ENCODE measurements around the gene STK32A. TPM values are rescaled to one million over a fixed set of nuclear protein-coding genes. Genes with fewer than 3 reads are reported as not detected.

The STK32A gene
- total and polyA plus RNA-seq, 4 donors, result 0.03 to 0.17 (median 0.09) TPM

DNA sequence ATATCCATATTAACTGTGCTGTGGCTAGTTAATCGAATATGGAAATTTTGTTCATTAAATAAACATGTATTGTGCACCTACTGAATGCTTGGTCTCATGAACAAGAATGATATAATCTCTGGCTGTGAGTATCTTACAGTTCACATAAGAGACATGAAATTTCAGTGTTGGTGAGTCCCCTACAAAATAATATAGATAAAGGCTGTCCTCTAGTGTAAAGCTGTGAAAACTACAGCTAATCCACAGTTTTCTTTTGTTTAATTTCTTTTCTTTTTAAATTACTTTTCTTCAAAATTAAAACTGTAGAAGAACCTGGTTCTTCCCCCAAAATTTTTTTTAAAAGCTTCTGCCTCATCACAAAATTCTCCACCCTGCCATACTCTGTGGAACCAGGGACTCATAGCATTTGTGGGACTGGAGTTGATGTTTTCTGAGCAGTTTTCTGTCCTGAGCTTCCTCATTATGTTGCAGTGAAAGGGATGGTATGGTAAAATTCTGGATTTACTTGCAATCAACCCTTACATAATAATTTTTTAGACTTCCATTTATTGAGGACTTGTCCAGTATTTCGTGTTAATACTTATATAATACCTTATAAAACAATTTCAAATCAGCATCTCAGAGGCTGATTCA, 135.0 kb downstream of the STK32A start:
- no peaks in the 10 kb centered on the region for H3K4me1 ChIP-seq (ENCODE audit: control insufficient read depth in 4 of 4, insufficient read depth in 4 of 4, low read length in 3 of 4)
- H3K27ac ChIP-seq (ENCODE audit: low read depth in 1 of 2, low read length in 2 of 2), result no peak overlapping the region
- no peak for TF ChIP-seq YY1 (IDR thresholded peaks at IDR 0.05)
- TF ChIP-seq, protein P1, sequence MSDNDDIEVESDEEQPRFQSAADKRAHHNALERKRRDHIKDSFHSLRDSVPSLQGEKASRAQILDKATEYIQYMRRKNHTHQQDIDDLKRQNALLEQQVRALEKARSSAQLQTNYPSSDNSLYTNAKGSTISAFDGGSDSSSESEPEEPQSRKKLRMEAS (IDR thresholded peaks at IDR 0.05), result no peak
- TF ChIP-seq NR2F2 (IDR thresholded peaks at IDR 0.05), result no peak
- TF ChIP-seq JUND (IDR thresholded peaks at IDR 0.05), result no peak
- TF ChIP-seq EGR1 (IDR thresholded peaks at IDR 0.05; ENCODE audit: low read depth in 2 of 2), result no peak
- no peak for TF ChIP-seq HNF4G (IDR thresholded peaks at IDR 0.05)
- no peak for TF ChIP-seq SP1 (IDR thresholded peaks at IDR 0.05)
- TF ChIP-seq HNF4A (conservative IDR thresholded peaks at IDR 0.05), result no peak
- TF ChIP-seq, protein P2, sequence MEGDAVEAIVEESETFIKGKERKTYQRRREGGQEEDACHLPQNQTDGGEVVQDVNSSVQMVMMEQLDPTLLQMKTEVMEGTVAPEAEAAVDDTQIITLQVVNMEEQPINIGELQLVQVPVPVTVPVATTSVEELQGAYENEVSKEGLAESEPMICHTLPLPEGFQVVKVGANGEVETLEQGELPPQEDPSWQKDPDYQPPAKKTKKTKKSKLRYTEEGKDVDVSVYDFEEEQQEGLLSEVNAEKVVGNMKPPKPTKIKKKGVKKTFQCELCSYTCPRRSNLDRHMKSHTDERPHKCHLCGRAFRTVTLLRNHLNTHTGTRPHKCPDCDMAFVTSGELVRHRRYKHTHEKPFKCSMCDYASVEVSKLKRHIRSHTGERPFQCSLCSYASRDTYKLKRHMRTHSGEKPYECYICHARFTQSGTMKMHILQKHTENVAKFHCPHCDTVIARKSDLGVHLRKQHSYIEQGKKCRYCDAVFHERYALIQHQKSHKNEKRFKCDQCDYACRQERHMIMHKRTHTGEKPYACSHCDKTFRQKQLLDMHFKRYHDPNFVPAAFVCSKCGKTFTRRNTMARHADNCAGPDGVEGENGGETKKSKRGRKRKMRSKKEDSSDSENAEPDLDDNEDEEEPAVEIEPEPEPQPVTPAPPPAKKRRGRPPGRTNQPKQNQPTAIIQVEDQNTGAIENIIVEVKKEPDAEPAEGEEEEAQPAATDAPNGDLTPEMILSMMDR (IDR thresholded peaks at IDR 0.05; ENCODE audit: low read depth, low read length, missing input control), result peak; percentile 28
- TF ChIP-seq FOXA1 (IDR thresholded peaks at IDR 0.05), result no peak
- TF ChIP-seq, protein P3, sequence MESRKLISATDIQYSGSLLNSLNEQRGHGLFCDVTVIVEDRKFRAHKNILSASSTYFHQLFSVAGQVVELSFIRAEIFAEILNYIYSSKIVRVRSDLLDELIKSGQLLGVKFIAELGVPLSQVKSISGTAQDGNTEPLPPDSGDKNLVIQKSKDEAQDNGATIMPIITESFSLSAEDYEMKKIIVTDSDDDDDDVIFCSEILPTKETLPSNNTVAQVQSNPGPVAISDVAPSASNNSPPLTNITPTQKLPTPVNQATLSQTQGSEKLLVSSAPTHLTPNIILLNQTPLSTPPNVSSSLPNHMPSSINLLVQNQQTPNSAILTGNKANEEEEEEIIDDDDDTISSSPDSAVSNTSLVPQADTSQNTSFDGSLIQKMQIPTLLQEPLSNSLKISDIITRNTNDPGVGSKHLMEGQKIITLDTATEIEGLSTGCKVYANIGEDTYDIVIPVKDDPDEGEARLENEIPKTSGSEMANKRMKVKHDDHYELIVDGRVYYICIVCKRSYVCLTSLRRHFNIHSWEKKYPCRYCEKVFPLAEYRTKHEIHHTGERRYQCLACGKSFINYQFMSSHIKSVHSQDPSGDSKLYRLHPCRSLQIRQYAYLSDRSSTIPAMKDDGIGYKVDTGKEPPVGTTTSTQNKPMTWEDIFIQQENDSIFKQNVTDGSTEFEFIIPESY (IDR thresholded peaks at IDR 0.05), result no peak
- TF ChIP-seq, protein P4, sequence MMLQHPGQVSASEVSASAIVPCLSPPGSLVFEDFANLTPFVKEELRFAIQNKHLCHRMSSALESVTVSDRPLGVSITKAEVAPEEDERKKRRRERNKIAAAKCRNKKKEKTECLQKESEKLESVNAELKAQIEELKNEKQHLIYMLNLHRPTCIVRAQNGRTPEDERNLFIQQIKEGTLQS (IDR thresholded peaks at IDR 0.05), result no peak
- TF ChIP-seq RAD21 (IDR thresholded peaks at IDR 0.05), result peak; percentile 53 to 62
- TF ChIP-seq TAF1 (conservative IDR thresholded peaks at IDR 0.05), result no peak
- TF ChIP-seq, protein P5, sequence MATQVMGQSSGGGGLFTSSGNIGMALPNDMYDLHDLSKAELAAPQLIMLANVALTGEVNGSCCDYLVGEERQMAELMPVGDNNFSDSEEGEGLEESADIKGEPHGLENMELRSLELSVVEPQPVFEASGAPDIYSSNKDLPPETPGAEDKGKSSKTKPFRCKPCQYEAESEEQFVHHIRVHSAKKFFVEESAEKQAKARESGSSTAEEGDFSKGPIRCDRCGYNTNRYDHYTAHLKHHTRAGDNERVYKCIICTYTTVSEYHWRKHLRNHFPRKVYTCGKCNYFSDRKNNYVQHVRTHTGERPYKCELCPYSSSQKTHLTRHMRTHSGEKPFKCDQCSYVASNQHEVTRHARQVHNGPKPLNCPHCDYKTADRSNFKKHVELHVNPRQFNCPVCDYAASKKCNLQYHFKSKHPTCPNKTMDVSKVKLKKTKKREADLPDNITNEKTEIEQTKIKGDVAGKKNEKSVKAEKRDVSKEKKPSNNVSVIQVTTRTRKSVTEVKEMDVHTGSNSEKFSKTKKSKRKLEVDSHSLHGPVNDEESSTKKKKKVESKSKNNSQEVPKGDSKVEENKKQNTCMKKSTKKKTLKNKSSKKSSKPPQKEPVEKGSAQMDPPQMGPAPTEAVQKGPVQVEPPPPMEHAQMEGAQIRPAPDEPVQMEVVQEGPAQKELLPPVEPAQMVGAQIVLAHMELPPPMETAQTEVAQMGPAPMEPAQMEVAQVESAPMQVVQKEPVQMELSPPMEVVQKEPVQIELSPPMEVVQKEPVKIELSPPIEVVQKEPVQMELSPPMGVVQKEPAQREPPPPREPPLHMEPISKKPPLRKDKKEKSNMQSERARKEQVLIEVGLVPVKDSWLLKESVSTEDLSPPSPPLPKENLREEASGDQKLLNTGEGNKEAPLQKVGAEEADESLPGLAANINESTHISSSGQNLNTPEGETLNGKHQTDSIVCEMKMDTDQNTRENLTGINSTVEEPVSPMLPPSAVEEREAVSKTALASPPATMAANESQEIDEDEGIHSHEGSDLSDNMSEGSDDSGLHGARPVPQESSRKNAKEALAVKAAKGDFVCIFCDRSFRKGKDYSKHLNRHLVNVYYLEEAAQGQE (IDR thresholded peaks at IDR 0.05), result no peak
- 25% methylated on average over 2 of the region's 2 CpGs for WGBS
- H3K9me3 ChIP-seq (ENCODE audit: control insufficient read depth in 4 of 4, low read length in 3 of 4), result no peaks in the 10 kb centered on the region
- no peaks in the 10 kb centered on the region for H3K36me3 ChIP-seq (ENCODE audit: control insufficient read depth in 4 of 4, insufficient read depth in 3 of 4, low read depth in 1 of 4, low read length in 3 of 4)
- H3K9ac ChIP-seq (ENCODE audit: low read depth in 1 of 2, low read length in 2 of 2), result no peak overlapping the region
- DNase-seq (ENCODE audit: low spot score), result no peak
- peaks cover 0 to 5% (median 1%) of the 10 kb centered on the region in 4 donors for H3K27me3 ChIP-seq (ENCODE audit: control insufficient read depth in 4 of 4, insufficient read depth in 4 of 4, low read length in 3 of 4)
- no peak overlapping the region for H3K4me3 ChIP-seq (ENCODE audit: low read depth in 1 of 3, low read length in 3 of 3)

DNA sequence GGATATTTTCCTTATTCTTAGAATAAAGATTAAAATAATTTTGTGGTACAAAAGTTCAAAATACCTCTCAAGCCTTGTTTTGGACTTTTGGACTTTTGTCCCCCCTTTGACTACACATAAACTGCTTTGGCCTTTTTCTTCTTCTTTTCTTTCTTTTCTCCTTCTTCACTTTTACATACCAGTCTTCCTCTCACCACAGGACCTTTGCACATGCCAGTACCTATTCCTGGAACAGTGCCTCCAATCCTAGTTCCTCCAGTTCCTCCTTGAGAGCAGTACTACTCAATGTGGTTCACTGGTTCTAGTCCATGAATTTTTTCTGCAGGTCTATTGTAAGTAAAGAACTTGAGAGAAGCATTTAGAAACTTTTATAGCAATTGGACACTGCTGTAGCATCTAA, 136.5 kb downstream of the STK32A start:
- Histone ChIP-seq H3K4me3 (ENCODE audit: low read depth in 1 of 3, low read length in 3 of 3) (no peak overlapping the region), H3K36me3 (ENCODE audit: control insufficient read depth in 4 of 4, insufficient read depth in 3 of 4, low read depth in 1 of 4, low read length in 3 of 4) (no peaks in the 10 kb centered on the region), H3K27me3 (ENCODE audit: control insufficient read depth in 4 of 4, insufficient read depth in 4 of 4, low read length in 3 of 4) (no peaks in the 10 kb centered on the region), H3K4me1 (ENCODE audit: control insufficient read depth in 4 of 4, insufficient read depth in 4 of 4, low read length in 3 of 4) (no peaks in the 10 kb centered on the region), H3K9me3 (ENCODE audit: control insufficient read depth in 4 of 4, low read length in 3 of 4) (no peaks in the 10 kb centered on the region), H3K9ac (ENCODE audit: low read depth in 1 of 2, low read length in 2 of 2) (no peak overlapping the region), H3K27ac (ENCODE audit: low read depth in 1 of 2, low read length in 2 of 2) (no peak overlapping the region)
- no peak for DNase-seq (ENCODE audit: low spot score)
- TF ChIP-seq SP1 (IDR thresholded peaks at IDR 0.05) (no peak), HNF4A (conservative IDR thresholded peaks at IDR 0.05) (no peak), NR2F2 (IDR thresholded peaks at IDR 0.05) (no peak)
- TF ChIP-seq, protein P3 (IDR thresholded peaks at IDR 0.05), result no peak
- TF ChIP-seq, protein P2 (IDR thresholded peaks at IDR 0.05; ENCODE audit: low read depth, low read length, missing input control), result no peak
- TF ChIP-seq, protein P5 (IDR thresholded peaks at IDR 0.05), result no peak

Measured in liver (tissue), 9 donors.